HG03095 (cell line): ENCODE results near the gene ZDHHC3.

Experiments
- ATAC-seq: cut with Tn5 transposase; IDR thresholded peaks from one replicate; pipeline ENCODE4 v1.9.1; 2021; ENCODE audit warnings: moderate library complexity; ENCODE audit not compliant: unreplicated experiment

Gene ZDHHC3

GRCh38 chr3:44899683-44900367 lies 76.1 kb downstream of the ZDHHC3 start:
- no peak for ATAC-seq

GRCh38 chr3:44896440-44896839 lies 79.5 kb downstream of the ZDHHC3 start:
- ATAC-seq, result no peak

GRCh38 chr3:44894485-44894884 lies 81.5 kb downstream of the ZDHHC3 start:
- no peak for ATAC-seq

GRCh38 chr3:44893097-44893496 lies 82.9 kb downstream of the ZDHHC3 start:
- ATAC-seq, result no peak

- no peak for ATAC-seq
These were observed 83.3 kb downstream of the ZDHHC3 start for GRCh38 chr3:44892689-44893088.

GRCh38 chr3:44890852-44891251 lies 85.1 kb downstream of the ZDHHC3 start:
- no peak for ATAC-seq

- ATAC-seq, result no peak
These were observed 85.7 kb downstream of the ZDHHC3 start for GRCh38 chr3:44890258-44890657.

GRCh38 chr3:44887101-44887500 lies 88.9 kb downstream of the ZDHHC3 start:
- no peak for ATAC-seq

GRCh38 chr3:44886561-44886960 lies 89.4 kb downstream of the ZDHHC3 start:
- ATAC-seq, result no peak

GRCh38 chr3:44885618-44886017 lies 90.4 kb downstream of the ZDHHC3 start:
- no peak for ATAC-seq

GRCh38 chr3:44883999-44884431 lies 92.0 kb downstream of the ZDHHC3 start:
- no peak for ATAC-seq

GRCh38 chr3:44883213-44883955 lies 92.6 kb downstream of the ZDHHC3 start:
- no peak for ATAC-seq

GRCh38 chr3:44880284-44880683 lies 95.7 kb downstream of the ZDHHC3 start:
- no peak for ATAC-seq

- no peak for ATAC-seq
These were observed 98.6 kb downstream of the ZDHHC3 start for GRCh38 chr3:44877333-44877732.

GRCh38 chr3:44875596-44875995 lies 100.4 kb downstream of the ZDHHC3 start:
- no peak for ATAC-seq
